Small intestine (tissue), 7 donors: Measurements from ENCODE around the gene AIFM1. TPM values are rescaled to one million over a fixed set of nuclear protein-coding genes. Genes with fewer than 3 reads are reported as not detected.

ENCODE experiments used
- DNase-seq, 2 donors: peaks; one replicate each; pipeline versions ENCODE4 v3.0.0 to v3.0.0-alpha.2; 2013
- FAIRE-seq: peaks from 2 replicates; lab custom pipeline; 2012; peaks lifted over from hg19 to GRCh38; lab: Jason Lieb, UNC
- H3K27ac ChIP-seq, 3 donors: one replicate each; pipeline ENCODE4 v1.5.1; 2013; ENCODE audit warnings: low read length in 2 of 3, mild to moderate bottlenecking in 2 of 3, control low read depth in 1 of 3, inconsistent platforms in 1 of 3, low read depth in 1 of 3, moderate library complexity in 1 of 3
- H3K27me3 ChIP-seq, 3 donors: one replicate each; pipeline ENCODE4 v1.6.1; 2013; ENCODE audit warnings: low read length in 3 of 3, inconsistent platforms in 1 of 3; ENCODE audit not compliant: control insufficient read depth in 3 of 3, insufficient read depth in 3 of 3
- H3K36me3 ChIP-seq, 3 donors: one replicate each; pipeline ENCODE4 v1.6.1; 2013; ENCODE audit warnings: low read length in 3 of 3, inconsistent platforms in 1 of 3, low read depth in 1 of 3, mild to moderate bottlenecking in 1 of 3, moderate library complexity in 1 of 3; ENCODE audit not compliant: control insufficient read depth in 3 of 3, insufficient read depth in 2 of 3
- H3K4me1 ChIP-seq, 3 donors: one replicate each; pipeline ENCODE4 v1.6.1; 2013; ENCODE audit warnings: low read length in 2 of 3, inconsistent platforms in 1 of 3, low read depth in 1 of 3, mild to moderate bottlenecking in 1 of 3, moderate library complexity in 1 of 3; ENCODE audit not compliant: control insufficient read depth in 3 of 3, insufficient read depth in 2 of 3
- H3K4me3 ChIP-seq, 3 donors: one replicate each; pipeline ENCODE4 v1.5.1; 2013; ENCODE audit warnings: low read length in 3 of 3, control low read depth in 1 of 3, inconsistent platforms in 1 of 3, low read depth in 1 of 3, mild to moderate bottlenecking in 1 of 3, moderate library complexity in 1 of 3
- H3K9me3 ChIP-seq, 2 donors: one replicate each; pipeline ENCODE4 v1.6.1; 2013; ENCODE audit warnings: low read depth in 1 of 2, low read length in 1 of 2; ENCODE audit not compliant: control insufficient read depth in 2 of 2, insufficient read depth in 1 of 2
- WGBS, 3 donors: extraction: QIAGEN DNeasy Blood & Tissue Kit; methylation state at CpG; one replicate each; pipeline ENCODE4 v1.1.7; 2013; 5-methylcytosine and 5-hydroxymethylcytosine counted together
- polyA plus RNA-seq, 4 donors: library from polyadenylated mRNA; stranded (reverse) in 3 of 4; unstranded in 1 of 4; fragments of 200-250 nt in 3 of 4; fragments of 120-200 nt in 1 of 4; gene quantifications; one replicate each; pipeline versions ENCODE4 v1.2.1 to v1.2.3, GENCODE V29; 2013
- donor health status: healthy with polysubstance abuse.
- donor health status: control.
- donor health status: control.
- donor health status: Bipolar disorder and iron deficiency.
- donor health status: healthy.

The AIFM1 gene
- polyA plus RNA-seq, 4 donors: 47.2 to 92.6 (median 55.6) TPM

DNA sequence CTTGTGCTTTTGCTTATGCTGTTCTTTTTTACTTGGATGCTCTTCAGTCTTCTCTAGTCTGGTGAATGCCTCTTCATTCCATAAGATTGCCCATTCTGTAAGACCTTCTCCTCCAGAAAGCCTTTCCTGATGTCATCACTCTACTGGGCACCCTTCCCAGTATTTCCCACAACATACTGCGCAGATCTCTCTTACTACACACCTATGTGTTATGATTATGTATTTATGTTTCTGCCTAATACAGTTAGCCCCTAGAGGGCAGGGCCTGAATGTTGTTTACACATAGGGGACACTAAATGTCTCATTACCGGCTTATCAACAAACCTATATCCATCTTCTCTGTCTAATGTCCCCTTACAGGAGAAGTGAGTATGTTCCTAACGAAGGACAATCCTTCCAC lies 21.1 kb downstream of the AIFM1 start:
- Histone ChIP-seq H3K27ac (no peak overlapping the region), H3K9me3 (no peaks in the 10 kb centered on the region), H3K27me3 (no peaks in the 10 kb centered on the region), H3K36me3 (peaks cover 3 to 24% (median 7%) of the 10 kb centered on the region in 3 donors), H3K4me3 (no peak overlapping the region), H3K4me1 (no peaks in the 10 kb centered on the region)
- no peak for DNase-seq
- whole genome bisulfite sequencing, 3 donors: 84 to 88% (median 85%) methylated on average over 3 of the region's 3 CpGs
- no peak for FAIRE-seq

DNA sequence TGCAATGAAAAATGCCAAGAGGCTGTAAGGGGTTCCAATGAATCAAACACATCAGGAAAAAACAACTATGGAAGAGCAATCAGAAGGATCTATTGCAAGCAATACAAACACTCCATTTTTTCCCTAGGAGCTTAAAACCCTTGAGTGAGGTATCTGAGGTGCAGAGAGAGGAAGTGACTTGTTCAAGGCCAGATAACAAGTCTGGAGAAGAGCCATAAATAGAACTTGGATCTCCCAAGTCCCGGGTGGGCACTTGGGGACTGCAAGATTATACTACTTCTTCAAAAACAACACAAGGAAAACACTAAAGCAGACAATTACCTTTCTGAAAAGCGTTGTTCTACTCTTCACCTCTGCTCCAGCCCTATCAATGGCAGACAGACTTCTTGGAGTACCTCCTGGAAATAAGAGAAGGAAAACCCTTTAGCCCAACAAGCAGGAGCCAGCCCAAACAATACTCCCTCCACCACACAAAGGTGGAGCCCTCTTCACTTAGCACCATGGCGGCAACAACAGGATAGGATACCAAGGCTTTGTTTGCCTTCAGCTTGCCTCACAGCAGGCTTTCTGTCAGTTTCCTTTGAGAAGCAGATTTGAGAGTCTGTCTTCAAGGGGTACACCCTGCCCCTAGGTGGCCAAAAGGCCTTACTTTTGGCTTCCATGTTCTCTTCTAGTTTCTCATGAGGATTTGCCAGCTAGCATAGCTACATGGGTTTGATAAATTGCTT lies 26.0 kb downstream of the AIFM1 start:
- no peaks in the 10 kb centered on the region for H3K27me3 ChIP-seq
- FAIRE-seq (no peak), DNase-seq (no peak)
- no peak overlapping the region for H3K4me3 ChIP-seq
- no peak overlapping the region for H3K27ac ChIP-seq
- 51 to 68% (median 59%) methylated on average over 3 of the region's 3 CpGs for WGBS, 3 donors
- H3K36me3 ChIP-seq: peaks cover 0 to 27% (median 6%) of the 10 kb centered on the region in 3 donors
- H3K9me3 ChIP-seq: no peaks in the 10 kb centered on the region
- H3K4me1 ChIP-seq: peaks cover 0 to 3% (median 0%) of the 10 kb centered on the region in 3 donors

DNA sequence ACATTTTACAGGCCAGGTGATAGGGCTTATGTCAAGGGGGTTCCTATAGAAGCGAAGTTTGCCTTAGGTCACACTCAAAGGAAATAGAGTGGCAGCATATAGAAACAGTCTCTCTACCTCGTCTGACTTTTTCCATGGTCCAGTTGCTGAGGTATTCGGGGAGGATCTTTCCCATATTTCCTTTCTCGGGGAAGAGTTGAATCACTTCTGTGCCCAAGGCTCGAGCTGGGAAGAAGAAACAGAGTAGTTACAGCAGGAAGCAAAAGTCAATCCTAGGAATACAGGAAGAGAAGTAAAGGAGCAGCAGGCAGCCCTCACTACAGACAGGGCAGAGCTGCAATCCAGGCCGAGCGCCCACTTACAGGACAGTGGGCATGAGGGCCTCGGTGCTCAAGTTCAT lies 28.7 kb downstream of the AIFM1 start:
- DNase-seq (no peak), FAIRE-seq (no peak)
- H3K36me3 ChIP-seq: peaks cover 1 to 29% (median 4%) of the 10 kb centered on the region in 3 donors
- H3K9me3 ChIP-seq: no peaks in the 10 kb centered on the region
- no peaks in the 10 kb centered on the region for H3K27me3 ChIP-seq
- peaks cover 0 to 3% (median 0%) of the 10 kb centered on the region in 3 donors for H3K4me1 ChIP-seq
- no peak overlapping the region for H3K27ac ChIP-seq
- no peak overlapping the region for H3K4me3 ChIP-seq
- WGBS, 3 donors: 88 to 94% (median 92%) methylated on average over 8 of the region's 8 CpGs

DNA sequence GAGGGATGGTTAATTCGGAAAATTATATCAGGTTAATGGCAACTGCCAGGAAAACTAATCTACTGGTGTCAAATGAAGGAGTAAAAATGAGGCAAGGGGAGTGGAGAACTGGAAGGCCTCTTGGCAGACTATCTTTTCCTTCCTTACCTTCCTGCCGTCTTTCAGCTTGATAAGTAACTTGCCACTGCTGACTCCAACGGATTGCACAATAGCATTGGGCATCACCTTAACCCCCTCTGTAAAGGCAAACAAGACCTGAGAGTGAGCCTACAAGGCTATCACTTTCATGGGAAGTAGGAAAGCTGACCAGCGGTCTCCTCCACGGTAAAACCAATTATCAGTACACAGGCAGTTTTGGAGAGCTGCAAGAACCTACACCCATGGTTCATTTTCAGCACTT lies 29.1 kb downstream of the AIFM1 start:
- WGBS, 3 donors: 76 to 88% (median 79%) methylated on average over 5 of the region's 5 CpGs
- Histone ChIP-seq H3K27me3 (no peaks in the 10 kb centered on the region), H3K4me1 (peaks cover 0 to 3% (median 0%) of the 10 kb centered on the region in 3 donors), H3K9me3 (no peaks in the 10 kb centered on the region), H3K4me3 (no peak overlapping the region), H3K27ac (no peak overlapping the region), H3K36me3 (peaks cover 1 to 31% (median 4%) of the 10 kb centered on the region in 3 donors)
- peak in 1 of 2 donors; percentile 12 for DNase-seq
- FAIRE-seq: no peak

DNA sequence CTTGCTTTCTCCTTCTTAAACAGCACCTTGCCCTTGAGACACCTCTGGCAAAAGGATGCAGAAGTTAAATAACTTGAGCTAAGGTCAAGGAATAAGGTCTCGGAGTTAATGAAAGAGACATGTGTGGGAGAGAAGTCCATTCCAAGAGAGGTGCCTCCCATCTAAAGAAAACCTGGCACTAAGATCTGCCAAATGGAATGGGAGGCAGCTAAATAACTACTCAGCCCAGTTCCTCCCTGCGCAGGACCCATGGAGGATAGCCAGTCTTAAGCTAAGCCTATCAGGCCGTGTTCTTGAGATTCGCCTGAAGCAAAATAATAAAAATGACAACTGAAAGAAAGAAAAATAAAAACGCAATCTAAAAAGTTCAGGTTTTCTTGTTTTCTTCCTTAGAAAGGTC lies 34.7 kb downstream of the AIFM1 start:
- FAIRE-seq: no peak
- Histone ChIP-seq H3K36me3 (peaks cover 1 to 37% (median 2%) of the 10 kb centered on the region in 3 donors), H3K27me3 (no peaks in the 10 kb centered on the region), H3K4me1 (peaks cover 0 to 1% (median 0%) of the 10 kb centered on the region in 3 donors), H3K4me3 (no peak overlapping the region), H3K9me3 (no peaks in the 10 kb centered on the region), H3K27ac (no peak overlapping the region)
- WGBS, 3 donors: 85 to 97% (median 94%) methylated on average over 5 of the region's 5 CpGs
- DNase-seq: no peak

DNA sequence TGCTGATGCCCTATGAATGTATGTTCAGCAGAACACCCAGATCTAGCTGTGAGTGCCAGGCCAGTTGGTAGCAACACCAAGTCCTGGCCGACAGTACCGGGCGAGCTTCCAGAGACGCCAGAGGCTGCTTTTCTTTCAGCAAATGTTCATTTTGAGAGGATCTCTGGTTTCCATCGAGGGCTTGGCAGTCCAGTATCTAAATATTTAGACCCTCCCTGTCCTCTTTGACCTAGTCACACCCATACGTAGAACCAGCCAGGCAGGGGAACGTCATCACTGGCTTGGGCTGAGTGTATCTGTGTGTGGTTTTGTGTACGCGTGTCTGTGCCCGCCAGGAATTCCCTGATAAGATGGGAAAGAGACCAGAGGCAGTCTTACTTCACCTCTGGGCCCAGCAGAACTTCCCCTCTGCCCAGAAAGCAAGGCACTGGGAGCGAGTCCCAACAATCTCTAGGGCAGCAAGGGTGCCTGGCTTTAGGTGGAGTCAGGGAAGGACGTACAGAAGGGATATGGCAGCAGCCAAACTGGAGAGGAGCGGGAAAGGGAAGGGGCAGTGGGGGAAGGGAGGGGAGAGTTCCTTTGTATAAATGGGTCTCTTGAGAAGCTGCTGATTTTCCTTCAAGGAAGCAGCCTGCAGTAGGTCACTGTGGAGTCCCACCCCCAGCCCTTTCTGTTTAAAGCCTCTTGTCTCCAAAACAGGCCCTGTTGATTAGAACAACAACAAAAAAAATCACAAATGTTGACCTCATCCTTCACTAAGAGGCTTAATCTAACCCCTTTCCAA lies 40.4 kb downstream of the AIFM1 start:
- no peaks in the 10 kb centered on the region for H3K9me3 ChIP-seq
- no peak for FAIRE-seq
- peak overlapping the region in 2 of 3 donors; percentile 28 to 68 for H3K27ac ChIP-seq
- DNase-seq: no peak
- H3K4me3 ChIP-seq: no peak overlapping the region
- H3K4me1 ChIP-seq: no peaks in the 10 kb centered on the region
- H3K27me3 ChIP-seq: no peaks in the 10 kb centered on the region
- H3K36me3 ChIP-seq: peaks cover 0 to 30% (median 0%) of the 10 kb centered on the region in 3 donors
- WGBS, 3 donors: 54 to 70% (median 63%) methylated on average over 11 to 13 of the region's 13 CpGs

DNA sequence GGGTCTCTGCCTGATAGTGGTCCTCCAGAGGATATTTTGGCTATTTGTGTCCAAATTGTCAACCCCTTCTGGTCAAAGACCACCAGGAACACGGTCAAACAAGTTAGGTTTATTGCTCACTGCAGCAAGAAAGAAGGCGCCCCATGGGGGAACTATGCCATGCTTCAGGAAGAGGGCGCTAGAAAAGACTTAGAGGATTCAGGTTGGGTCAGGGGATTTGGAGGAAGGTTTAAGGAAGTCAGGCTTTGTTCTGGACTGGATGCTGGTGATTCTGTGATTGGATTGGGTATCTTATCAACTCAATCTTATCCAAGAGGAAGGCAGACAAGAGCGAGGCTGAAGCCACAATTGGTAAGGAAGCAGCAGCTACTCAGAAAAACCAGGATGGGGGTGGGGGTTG lies 41.1 kb downstream of the AIFM1 start:
- H3K27me3 ChIP-seq: no peaks in the 10 kb centered on the region
- FAIRE-seq: no peak
- H3K36me3 ChIP-seq: peaks cover 0 to 23% (median 0%) of the 10 kb centered on the region in 3 donors
- H3K4me1 ChIP-seq: no peaks in the 10 kb centered on the region
- no peaks in the 10 kb centered on the region for H3K9me3 ChIP-seq
- WGBS, 3 donors: 65 to 85% (median 81%) methylated on average over 4 of the region's 4 CpGs
- DNase-seq: no peak
- peak overlapping the region in 1 of 3 donors; percentile 68 for H3K27ac ChIP-seq
- H3K4me3 ChIP-seq: no peak overlapping the region

DNA sequence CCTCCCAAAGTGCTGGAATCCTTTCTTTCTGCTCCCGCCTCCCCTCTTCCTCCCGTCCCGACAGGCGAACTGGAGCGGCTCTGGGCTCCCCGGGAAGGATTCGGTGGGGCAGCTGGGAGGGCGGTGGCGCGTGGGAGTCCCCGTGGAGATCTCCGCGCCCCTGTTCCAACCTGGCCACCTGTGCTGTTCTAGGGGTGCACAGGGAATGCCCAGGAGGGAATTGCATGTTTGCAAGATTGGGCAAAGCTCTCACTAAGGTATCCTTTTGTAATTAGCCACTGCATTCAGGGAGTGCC lies 44.2 kb downstream of the AIFM1 start:
- DNase-seq (no peak), FAIRE-seq (no peak)
- WGBS, 3 donors: 38 to 64% (median 62%) methylated on average over 9 to 13 of the region's 13 CpGs
- H3K4me3 ChIP-seq: no peak overlapping the region
- peaks cover 0 to 10% (median 0%) of the 10 kb centered on the region in 3 donors for H3K36me3 ChIP-seq
- H3K27me3 ChIP-seq: no peaks in the 10 kb centered on the region
- no peaks in the 10 kb centered on the region for H3K9me3 ChIP-seq
- no peaks in the 10 kb centered on the region for H3K4me1 ChIP-seq
- no peak overlapping the region for H3K27ac ChIP-seq
